GM12875 (cell line): Measurements from ENCODE around the gene CNGA2.
A peak's percentile ranks its signal among the peaks of the same experiment; 100 is the strongest.

Source experiments
- H3K4me3 ChIP-seq: one replicate; pipeline ENCODE4 v1.5.1; 2011; ENCODE audit warnings: low read depth, low read length, control low read depth
- TF ChIP-seq, protein P1 (sequence below): IDR thresholded peaks from 2 replicates; pipeline ENCODE4 v1.5.1; 2011; ENCODE audit warnings: low read depth, mild to moderate bottlenecking, control low read depth, inconsistent platforms, low read length, moderate library complexity, borderline replicate concordance; ENCODE audit not compliant: insufficient read depth

Gene CNGA2

DNA sequence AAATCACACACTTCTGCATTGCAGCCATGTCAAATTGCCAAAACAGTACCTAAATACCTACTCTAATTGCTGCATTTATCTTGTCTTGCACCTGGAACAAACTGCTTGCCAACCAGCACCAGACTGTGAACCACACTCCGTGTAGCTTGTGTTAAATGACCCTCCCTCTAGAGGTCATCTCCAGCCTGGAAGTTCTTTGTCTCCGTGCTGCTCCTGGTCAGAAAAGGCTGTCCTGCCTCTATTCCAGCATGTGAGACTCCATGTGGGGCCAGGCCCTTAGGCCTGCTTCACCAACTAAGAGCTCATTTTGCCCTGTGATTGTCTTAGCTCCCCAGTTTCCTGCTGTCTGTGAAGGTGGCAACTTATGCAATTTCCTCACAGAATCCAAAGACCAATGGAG lies 28.3 kb downstream of the CNGA2 start:
- TF ChIP-seq, protein P1, sequence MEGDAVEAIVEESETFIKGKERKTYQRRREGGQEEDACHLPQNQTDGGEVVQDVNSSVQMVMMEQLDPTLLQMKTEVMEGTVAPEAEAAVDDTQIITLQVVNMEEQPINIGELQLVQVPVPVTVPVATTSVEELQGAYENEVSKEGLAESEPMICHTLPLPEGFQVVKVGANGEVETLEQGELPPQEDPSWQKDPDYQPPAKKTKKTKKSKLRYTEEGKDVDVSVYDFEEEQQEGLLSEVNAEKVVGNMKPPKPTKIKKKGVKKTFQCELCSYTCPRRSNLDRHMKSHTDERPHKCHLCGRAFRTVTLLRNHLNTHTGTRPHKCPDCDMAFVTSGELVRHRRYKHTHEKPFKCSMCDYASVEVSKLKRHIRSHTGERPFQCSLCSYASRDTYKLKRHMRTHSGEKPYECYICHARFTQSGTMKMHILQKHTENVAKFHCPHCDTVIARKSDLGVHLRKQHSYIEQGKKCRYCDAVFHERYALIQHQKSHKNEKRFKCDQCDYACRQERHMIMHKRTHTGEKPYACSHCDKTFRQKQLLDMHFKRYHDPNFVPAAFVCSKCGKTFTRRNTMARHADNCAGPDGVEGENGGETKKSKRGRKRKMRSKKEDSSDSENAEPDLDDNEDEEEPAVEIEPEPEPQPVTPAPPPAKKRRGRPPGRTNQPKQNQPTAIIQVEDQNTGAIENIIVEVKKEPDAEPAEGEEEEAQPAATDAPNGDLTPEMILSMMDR: no peak
- no peak overlapping the region for H3K4me3 ChIP-seq

DNA sequence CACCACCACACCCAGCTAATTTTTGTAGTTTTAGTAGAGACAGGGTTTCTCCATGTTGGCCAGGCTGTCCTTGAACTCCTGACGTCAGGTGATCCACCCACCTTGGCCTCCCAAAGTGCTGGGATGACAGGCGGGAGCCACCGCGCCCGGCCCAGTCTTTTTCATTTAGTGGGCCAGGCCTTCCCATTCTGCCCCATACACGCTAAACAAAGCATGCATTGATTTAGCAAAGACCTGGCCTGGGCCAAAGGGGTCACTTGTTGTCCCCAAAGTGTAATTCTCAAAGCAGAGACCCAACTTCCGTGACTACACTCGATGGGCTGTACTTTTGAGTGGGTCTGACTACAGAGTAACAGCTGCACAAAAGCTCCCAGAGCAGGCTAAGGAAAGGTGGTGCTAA lies 29.2 kb downstream of the CNGA2 start:
- TF ChIP-seq, protein P1: no peak
- H3K4me3 ChIP-seq: no peak overlapping the region

DNA sequence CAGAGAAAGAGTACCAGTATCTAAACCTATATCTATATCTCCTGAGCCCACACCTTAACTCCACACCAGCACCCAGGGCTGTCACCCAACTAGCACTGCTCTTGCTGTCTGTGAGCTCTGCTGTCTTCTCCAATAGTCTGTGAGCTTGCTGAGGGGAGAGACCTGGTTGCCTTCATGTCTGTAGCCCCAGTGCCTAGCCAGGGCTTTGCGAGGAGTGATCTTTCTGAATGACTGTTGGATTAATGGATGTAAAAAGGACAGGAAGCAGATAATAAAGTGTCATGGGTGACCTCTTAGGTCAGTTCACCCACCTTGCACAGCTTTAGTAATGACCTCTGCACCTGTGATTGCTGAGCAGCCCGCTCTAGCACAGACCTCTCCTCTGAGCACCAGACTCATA lies 30.5 kb downstream of the CNGA2 start:
- TF ChIP-seq, protein P1: no peak
- H3K4me3 ChIP-seq: no peak overlapping the region

DNA sequence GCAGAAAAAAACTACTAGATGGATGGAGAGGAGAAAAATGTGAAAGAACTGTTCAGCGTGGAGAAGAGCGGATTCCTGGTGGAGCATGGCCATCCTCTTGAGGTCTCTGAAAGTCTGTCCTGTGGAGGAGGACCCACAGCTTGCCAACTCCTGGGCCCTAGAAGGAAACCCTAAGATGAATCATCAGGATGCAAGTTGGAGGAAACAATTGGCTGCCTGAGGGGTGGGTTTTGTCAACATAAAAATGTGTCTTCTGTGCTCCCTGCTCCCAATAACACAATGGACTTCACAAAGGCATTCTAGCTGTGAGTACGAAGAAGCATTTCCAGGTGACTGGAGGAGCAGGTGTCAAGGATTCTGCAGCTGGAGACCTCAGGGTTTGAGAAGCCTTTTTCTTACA lies 37.2 kb downstream of the CNGA2 start:
- no peak overlapping the region for H3K4me3 ChIP-seq
- TF ChIP-seq, protein P1: no peak

DNA sequence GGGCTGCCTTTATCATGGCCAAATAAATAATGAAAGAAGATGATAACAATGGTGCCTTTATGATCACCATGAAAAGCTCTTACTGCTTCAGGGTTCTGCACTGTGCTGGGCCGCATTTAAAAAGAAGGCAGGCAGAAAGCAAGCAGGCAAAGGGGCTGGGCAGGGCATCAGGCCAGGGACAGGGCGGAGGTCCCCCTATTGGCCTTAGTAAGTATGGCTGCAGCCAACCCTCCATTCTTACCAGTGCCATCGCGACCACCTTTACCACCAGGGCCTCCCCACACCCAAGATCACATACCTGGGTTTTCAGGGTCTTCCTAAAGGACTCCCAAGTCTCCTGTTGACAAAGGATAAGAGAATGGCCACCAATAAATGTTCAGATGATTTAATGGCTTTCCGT lies 38.9 kb downstream of the CNGA2 start:
- TF ChIP-seq, protein P1: peak; percentile 13; the same call in 1 of the 2 replicates
- no peak overlapping the region for H3K4me3 ChIP-seq

DNA sequence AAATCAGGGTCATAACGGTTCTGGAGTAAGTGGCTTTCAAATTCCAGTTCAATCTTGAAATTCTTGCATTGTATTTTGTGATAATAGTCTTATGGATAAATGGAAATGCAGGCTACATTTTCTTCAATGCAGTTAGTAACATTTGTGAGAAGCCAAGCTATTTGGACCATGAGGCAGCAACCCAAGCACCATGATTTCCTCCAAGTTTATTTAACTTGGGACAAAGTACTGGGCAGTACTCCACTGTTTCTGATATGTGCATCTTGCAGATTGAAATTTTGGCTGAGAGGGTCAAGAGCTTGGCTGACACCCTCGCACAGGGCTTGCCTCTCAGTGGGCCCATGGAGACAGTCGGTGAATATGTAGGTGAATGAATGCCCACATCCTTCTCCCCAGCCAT lies 39.9 kb downstream of the CNGA2 start:
- TF ChIP-seq, protein P1: no peak
- H3K4me3 ChIP-seq: no peak overlapping the region

DNA sequence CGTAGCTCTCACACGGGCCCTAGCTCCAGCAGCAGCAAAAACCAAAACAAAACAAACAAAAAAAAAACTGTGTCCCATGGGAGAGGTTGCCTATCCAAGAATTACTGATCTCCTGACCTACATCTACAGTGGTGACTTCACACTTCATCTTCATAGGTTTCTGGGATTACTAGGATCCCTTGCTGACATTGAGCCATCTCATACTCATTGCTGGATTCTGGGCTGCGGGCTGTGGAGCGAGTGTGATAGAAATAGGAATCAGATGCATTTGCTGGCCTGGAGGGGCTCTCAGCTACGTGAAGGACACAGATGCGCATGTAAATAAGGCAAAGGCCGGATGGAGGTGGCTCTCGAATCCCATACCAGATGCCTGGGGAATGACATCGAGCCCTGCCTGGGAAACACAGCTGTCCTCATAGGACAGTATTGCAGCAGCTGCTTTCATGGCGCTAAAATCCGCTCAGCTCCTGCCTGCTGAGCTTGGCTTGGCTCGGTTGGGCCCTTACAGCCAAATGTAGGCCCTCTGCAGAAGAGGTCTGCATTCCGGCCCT lies 41.7 kb downstream of the CNGA2 start:
- no peak overlapping the region for H3K4me3 ChIP-seq
- TF ChIP-seq, protein P1: no peak
